DMS 273 treated with DMSO at 0.1 percent for 48 hours (cell line): Measurements from ENCODE around the gene BTRC.
"Not testable (repeated sequence)": the region's sequence is repeated elsewhere in the genome, so short reads cannot be mapped to it uniquely, and the experiment has no call there.

Experiments used
- DNase-seq: peaks from one replicate; lab custom pipeline; 2025; lab: John Stamatoyannopoulos, UW

Gene BTRC

DNA sequence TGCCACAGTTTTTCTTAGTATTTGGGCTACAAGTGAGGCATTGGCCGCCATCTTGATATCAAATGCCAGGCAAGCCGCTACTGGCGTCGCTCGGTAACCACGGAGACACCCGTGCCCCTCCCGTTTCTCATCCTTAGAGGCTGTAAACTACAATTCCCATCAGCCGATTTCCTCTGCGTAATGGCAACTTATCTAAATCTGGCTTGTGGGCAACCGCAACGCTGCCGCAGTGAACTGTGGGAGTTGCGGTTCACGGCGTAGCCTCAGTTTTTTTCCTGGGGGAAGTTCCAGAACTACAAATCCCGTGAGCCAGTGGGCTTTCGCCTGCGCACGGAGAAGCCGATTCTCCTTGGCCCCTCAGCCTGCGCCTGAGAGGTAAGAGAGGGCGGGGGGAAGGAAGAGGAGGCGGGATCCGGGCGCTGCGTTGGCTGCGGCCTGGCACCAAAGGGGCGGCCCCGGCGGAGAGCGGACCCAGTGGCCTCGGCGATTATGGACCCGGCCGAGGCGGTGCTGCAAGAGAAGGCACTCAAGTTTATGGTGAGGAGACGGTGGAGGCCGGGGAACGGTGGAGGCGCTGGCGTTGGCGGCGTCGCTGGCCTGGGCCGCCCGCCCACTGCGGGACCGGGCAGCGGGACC is at the start of gene BTRC:
Gene BTRC, plus strand, starts transcription at position 474 of the 636 bp plus-strand sequence. Its CDS starts 16 bp downstream, at position 490.
- peak; percentile 97 for DNase-seq

DNA sequence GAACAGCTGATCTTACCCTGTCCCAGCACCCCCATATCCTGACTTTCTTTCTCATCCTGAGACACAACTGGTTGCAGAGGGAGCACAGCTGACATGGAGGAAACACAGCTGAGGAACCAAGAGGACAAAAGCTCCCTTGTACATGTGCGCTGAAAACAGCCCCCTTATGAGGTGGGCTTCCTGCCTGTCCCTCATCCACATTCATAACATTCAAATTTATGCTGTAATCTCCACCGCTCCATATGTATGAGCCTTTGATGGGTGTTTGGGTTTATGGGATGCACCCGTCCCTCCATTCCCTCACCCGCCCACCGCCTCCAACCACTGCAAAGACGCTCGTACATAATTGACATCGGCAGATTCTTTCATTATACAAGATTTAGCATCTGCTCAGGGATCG is 49.6 kb upstream of the BTRC start:
- DNase-seq = no peak

DNA sequence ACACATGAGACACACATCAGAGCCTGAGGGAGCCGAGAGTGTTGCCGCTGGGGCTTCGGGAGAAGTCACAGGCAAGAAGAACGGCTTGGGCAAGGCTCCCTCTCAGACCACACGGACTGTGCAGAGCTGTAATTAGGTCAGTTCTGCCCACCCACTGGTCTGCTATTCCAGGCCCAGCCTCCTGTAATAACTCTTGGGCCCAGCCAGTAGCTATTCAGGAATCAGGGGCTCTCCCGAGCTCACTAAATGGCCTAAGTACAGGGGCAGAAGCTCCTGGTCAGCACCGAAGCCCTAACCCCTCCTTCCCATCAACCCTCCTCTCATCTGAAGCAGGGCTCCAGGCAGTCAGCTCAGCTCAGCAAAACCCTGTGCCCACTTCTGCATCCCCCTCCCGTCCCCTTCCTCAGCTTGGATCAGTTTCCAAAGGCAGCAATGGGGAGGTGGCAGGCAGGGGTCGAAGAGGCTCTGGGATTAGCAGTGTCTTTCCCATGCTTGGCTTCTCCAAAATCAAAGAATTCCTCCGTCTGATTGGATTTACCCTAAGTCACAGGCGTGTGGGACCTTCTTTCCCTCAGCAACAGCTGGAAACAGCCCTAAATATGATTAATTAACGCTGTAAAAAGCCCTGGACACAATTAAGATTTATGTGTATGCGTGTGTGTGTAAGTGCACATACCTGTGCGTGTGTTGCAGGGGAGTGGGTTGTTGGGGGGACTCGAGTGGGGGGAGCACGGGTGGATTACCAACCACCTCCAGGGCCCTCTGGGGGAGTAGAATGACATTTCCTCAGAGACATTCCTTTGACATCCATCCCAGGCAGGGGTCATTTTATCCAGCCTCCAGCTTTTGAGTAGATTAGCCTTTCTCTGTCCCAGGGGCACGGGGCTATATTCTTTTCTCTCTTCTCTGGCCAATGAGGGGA is 48.4 kb upstream of the BTRC start:
- DNase-seq = no peak

DNA sequence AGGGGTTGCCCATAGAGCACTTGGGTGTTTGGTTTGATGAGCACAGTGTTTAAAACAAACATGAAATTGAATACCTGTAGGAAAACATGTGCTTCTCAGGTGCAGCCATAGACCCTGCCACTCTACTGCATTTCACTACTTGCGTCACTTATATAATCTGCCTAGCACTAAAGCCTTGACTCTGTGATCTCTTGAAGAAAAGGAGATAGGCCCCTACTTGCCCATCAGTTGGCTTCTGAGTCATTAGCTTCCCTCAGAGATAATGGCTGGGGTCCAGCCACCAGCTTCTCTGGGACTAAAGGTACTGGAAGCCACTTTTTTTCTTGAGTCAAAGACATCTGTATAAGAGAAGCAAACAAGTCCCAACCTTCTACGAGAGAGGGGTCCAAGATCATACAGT is 45.9 kb upstream of the BTRC start:
- DNase-seq = no peak

DNA sequence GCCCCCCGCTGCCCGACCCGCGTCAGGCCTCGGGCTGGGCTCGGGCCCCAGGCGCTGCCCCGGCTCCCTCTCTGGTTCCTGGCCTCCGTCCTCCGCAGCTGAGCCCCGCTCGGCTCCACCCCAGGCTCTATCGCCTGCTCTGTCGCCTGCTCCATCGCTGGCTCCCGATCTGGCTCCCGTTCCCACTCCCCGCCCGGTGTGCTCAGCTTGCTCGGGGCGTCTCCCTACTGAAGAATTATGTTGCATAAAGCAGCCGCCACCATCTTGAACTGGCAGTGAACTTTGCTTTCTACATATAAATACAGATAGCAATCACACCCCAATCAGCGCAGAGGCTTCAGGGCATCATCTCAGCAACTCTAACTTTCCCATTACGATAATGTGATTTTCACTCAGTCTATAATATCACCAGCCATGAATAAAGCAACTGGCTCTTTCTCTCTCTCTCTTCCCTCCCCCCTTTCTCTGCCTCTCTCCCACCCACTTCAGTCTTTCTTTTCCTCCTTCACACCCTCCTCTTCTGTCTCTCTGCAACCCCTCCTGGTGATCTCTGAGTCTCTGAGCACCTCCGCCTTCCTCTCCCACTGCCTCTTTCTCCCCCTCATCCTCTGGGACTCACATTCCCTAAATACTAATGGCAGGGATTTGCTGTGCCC is 43.3 kb upstream of the BTRC start:
- DNase-seq = no peak

DNA sequence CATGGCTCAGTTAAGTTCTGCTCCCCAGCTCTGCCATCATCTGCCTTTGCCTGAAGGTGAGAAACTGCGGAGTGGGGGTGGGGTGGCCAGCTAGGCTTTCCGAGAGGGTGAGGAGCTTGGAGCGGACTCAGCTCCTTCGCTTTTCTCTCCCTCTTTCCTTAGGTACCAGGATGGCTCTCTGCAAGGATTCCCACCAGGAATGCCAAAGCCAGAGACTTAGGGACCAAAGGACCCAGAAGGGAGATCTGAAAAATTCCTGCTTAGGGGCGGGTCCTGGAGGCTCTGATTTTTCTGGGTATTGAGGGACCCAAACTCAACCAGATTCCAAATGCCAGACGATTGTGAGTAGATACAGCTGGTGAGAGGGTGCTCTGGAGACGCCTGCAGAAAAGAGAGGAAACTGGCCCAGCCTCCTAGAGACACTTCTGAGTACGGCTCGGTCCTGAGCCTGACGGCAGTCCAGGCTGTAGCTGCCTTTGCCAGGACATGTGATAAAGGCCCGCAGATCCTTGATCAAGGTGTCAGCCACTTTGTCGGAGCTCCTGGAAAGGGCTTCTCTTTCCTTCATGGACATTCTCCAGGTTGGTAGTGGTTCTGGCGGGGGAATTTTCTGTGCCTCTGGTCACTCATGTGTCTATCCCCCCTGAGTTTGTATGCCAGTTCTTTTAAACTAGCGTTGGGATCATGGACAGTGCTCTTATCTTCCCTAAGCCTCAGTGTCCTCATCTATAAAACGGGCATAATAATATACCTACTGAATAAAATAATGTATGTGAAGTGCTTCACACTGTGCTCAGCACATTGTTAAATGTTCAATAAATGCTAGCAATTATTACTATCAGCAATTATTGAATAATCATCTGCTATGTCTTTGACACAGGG is 42.5 kb upstream of the BTRC start:
- no peak for DNase-seq

DNA sequence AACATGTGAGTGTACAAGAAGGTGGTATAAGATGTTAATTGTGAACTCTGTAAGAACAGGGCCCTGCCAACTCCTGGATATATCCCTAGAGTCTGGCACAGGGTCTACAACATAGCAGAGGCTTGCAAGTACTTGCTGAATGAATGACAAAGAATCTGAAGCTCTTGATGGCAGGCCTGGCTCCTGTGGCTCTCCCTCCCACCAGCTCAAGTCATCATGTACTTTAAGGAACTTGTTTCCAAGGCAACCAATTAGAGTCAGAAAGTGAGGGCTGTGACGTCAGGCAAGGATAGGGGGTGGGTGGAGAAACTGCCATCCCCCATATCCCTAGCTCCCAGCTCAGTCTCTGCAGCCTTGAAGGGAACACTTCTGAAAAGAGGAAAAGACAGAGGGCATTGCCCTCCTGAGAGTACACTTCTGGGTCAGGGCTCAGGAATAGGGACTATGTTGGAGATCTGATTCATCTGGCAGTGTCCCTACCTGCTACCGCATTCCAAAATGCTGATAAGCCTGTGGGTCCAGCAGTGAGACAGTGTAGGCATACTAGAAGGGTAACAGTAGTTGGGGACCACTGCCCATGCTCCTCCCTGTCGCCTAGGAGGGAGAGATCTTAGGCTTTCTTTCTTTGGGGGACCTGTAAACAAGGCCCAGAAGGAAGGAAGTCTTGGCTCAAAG is 34.6 kb upstream of the BTRC start:
- DNase-seq = no peak

DNA sequence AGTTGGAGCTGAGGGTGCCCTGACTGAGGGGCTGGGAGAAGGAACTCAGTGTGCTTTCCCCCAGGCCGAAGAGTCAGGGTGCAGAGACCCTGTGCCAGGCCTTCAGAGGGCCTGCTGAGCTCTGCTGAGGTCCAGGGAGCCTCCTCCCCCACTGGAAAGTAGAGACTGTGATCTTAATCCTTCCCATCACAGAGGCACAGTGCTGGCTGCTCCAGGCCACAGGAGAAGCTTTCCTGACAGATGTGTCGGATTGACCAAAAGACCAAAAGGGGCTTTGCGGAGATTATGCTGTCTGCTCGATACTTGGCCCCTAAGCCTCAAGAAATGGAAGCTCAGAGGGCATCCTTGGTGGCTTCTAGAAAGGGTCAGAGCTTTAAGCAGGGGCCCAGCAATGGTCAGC is 32.9 kb upstream of the BTRC start:
- DNase-seq = no peak

DNA sequence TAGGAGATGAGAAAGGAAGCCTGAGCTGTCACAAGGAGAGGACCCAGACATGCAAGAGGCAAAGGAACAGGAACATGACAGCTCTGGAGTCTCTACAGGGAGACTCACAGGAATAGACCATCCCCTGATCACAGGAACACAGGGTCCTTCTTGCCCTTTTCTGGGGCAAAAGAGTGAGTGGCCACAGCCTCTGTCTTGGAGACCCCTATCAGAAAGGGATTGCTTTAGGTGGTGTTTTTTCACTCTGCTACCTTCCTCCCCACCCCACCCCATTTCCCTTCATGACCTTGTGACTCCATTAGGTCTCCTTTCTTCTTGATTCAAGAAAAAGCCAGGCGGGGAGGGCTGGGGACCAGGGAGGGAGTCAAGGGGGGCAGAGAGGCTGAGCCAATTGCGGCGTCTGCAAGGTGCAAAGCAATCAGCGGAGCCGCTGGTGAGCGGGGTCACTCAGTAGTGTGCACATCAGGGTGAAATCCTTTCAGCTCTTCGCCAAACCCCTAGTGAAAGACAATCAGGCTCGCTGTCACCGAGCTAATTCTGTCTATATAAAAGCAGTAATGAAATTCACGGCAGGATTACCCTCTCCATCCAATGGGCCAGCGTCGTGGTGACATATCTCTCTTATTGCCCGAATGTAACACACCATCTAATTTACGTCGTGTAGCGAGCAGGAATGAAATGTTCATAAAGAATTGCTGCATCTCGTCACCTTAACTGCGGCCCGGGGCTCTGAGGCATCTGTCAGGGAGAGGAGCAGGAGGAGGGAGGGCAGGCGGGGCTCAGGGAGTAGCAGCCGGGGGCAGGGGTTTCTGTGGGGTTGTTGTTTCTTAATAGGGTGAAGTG is 31.5 kb upstream of the BTRC start:
- no peak for DNase-seq

DNA sequence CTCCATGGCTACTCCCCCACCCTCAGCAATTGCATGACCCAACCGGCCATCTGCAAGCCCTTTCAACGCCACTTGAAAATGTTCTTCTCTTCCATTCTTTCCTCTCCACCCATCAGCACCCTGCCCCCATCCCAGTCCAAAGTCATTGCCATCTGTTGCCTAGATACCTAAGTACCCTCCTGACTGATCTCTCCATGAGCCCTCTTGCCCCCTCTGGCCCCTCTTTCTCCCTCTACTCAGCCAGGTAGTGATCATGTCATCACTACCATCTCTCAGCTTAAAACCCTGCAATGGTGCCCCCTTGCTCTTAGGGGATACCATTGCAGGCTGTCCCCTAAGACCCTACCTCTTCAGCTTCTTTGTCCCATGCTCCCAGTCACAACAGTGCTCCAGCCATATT is 30.5 kb upstream of the BTRC start:
- DNase-seq = no peak

DNA sequence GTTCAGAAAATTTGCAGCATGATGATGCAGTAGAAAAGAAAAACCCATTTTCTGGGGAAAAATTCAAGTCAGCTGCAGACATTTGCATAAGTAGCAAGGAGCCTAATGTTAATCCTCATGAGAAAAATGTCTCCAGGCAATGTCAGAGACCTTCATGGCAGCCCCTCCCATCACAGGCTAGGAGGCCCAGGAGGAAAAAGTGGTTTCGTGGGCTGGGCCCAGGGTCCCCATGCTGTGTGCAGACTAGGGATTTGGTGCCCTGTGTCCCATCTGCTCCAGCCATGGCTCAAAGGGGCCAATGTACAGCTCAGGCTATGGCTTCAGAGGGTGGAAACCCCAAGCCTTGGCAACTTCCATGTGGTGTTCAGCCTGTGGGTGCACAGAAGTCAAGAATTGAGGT is 26.5 kb upstream of the BTRC start:
- not testable (repeated sequence) for DNase-seq

DNA sequence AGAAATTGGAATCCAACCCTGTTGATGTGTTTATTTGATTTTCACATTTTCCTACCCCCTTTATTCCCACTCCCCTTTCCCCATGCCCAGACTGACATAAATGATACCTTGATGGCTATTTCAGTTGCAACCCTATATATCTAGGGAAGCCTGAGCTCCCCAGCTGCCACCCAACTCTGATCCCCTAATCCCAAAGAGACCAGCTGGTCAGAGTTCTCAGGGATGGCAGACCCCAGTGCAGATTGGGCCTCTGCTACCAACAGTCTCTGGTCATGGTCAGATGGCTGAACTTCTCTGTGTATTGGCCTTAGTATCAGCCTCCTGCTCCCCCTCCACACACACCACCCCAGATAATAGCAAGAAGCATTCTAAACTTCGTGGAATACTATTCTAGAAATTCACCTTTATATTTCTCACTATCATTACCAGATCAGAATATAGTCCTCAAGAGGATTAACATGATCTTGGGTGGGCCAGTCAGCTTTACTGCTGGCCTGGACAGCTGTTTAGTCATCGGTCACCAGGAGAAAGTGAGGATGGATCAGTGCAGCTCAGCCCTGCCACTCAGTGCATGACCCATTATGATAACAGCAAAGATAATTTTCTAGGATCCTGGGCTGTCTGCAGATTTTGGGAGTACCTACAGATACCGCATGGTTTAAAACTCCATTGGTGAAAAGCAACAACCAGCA is 24.5 kb upstream of the BTRC start:
- DNase-seq = no peak

DNA sequence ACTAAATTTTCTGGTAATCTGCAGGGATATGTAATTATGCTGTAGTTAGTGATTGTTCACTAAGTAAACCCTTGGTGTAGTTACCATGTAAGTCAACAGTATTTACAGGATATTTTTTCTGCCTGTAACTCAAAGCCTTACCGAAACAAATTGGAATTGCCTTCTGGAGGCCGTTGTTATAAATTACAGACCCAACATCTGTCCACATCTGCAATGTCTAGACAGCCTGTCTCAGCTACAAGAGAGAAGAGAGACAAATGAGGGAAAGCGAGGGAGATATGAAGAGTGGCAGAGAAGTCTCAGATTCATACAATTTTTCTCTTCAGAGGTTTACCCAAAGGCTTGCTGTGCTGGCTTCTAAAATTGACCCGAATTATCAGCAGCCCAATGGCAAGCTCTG is 23.7 kb upstream of the BTRC start:
- no peak for DNase-seq

DNA sequence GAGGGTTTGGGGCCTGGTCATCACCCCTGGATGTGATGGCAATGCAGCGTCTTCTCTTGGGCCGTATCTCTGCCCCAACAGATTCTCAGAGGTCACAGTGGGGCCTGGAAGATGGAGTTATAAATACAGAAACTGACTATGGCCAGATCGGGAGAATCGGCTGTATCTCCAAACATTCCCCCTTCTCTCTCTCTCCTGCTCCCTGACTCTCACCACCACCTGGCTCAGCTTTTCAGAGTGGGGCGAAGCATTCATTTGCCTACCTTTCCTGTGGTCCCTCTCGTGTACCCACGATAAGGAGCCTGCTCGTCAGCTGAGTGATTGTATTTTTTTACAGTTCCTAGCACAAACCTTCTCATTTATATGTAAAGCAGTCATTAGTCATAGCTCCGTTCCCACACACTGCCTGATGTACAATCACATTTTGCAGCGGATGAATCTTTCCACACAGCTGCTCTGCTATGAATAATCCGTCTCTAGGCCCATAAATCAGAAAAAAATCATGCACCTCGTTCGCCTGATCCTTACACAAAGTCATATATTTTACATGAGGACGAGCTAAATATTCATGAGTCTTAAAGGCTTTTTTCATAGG is 23.2 kb upstream of the BTRC start:
- DNase-seq = peak; percentile 2

DNA sequence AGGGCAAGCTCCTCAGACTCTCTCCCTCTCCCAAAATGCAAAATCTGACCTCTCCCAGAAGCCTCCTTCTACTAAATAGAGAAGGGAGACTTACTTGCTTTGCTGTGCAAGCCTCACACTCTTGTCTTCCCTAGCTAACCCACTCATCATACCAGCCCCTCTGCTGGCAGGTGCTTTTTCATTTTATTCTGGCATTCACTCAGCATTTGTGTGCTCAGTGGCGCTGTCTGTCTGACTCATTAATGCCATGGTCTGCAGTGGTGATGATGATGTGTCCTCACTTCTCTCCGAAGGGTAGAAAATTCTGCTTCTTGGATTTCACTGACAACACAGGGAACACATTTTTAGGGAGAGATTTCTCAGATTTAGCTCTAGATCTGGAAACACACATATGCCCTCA is 22.0 kb upstream of the BTRC start:
- no peak for DNase-seq

DNA sequence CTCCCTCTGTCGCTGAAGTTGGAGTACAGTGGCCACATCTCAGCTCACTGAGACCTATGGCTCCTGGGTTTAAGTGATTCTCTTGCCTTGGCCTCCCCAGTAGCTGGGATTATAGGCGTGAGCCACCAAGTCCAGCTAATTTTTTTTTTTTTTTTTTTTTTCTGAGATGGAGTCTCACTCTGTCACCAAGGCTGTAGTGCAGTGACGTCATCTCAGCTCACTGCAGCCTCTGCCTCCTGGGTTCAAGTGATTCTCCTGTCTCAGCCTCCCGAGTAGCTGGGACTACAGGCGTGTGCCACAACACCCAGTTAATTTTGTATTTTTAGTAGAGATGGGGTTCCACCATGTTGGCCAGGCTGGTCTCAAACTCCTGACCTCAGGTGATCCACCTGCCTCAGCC is 19.7 kb upstream of the BTRC start:
- DNase-seq = not testable (repeated sequence)

DNA sequence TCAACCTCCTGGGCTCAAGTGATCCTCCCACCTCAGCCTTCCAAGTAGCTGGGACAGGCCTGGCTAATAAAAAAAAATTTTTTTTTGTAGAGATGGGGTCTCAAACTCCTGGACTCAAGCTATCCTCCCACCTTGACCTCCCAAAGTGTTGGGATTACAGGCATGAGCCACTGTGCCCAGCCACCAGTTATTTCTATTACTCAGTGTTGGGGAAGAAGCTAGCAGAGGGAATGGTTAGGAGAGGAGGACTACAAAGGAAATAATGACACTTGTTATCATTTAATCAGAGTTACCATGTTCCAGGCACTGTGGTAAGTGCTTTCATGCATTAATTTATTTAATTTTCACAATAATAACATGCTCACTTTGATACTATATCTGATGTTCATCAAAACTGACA is 17.6 kb upstream of the BTRC start:
- DNase-seq = no peak

DNA sequence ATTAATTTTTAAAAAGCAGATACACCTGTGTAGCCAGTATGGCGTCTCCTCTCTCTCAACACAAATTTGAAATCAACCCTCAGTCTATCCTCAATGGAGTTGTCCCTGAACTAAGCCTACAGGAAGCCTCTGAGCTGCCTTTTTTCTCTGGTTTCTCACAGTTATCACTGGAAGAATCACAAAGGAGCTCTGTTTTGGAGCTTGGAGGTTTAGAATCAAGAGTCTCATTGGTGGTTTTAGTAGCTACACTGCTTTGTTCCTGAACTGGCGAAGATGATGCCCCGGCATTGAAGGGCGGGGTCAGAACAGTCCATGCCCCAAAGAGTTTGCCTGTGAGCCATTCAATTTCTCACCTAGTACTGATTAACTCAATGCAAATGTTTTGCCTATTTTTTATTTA is 16.1 kb upstream of the BTRC start:
- no peak for DNase-seq

DNA sequence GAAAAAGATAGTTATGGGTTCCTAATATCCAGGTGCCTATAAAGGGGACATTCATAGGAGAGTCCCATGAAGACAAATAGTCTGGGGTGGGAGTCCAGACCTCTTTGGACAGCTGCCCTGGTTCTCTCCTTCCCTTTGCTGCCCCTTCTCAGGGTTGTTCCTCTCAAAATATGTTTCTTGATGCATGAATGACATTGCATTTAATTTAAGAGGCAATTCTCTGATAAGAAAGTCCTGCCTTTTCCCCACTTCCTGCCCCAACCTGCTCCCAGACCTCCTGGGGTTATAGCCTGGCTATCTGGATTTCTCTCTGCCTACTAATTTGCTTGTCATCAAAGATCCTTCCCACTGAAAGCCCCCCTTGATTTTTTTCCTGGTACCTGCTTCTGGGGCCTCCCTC is 12.5 kb upstream of the BTRC start:
- DNase-seq = no peak

DNA sequence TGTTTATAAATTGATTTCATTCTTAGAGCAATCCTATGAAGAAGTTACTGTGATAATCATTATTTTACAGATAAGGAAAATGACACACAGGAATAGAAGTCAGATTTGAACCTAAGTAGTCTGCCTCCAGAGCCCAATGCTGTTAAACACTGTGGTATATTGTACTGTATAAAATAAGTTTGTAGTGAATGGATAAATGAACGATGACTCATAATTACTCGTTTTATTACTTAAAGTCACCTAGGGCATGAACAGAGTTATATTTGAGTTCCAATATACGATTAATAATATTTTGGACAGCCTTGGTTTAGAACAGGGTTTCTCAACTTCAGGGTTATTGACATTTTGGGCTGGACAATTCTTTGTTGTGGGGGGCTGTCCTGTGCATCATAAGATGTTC is 7.8 kb upstream of the BTRC start:
- DNase-seq = no peak
